ENCODE measurements around the gene LRRC41.

The LRRC41 gene

DNA sequence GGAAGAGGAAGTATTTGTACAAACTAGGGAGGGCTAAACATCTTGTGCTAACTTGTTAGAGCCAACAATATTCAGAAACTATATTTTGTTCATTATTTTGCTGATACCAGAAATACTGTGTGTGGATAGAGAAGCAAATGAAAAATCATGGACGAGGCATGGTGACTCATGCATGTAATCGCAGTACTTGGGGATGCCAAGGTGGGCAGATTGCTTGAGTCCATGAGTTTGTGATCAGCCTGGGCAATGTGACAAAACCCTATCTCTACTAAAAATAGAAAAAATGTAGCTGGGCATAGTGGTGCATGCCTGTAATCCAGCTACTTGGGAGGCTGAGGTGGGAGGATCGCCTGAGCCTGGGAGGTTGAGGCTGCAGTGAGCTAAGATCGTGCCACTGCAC is 13.4 kb downstream of the LRRC41 start:
- no peak for DNase-seq (ENCODE audit: low read depth)
- H3K4me3 ChIP-seq (ENCODE audit: low read depth, low read length): no peak overlapping the region

DNA sequence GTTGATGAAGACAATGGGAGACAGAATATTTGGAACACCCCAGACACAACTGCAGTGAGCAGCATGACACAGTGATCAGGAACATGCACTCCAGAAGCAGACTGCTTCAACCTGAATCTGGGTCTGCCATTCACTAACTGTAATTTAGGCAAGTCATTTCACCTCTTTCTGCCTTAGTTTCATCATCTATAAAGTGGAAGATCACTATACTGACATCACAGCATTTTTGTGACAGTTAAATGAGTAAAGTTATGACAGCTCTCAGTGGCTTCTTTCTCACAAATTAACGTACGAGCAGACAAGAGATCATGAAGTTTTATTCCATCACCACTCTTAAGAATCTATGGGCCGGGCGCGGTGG is 14.3 kb downstream of the LRRC41 start:
- no peak for DNase-seq (ENCODE audit: low read depth)
- no peak overlapping the region for H3K4me3 ChIP-seq (ENCODE audit: low read depth, low read length)

- no peak overlapping the region for H3K4me3 ChIP-seq (ENCODE audit: low read depth, low read length)
- DNase-seq (ENCODE audit: low read depth): no peak
Observed at GRCh38 chr1:46288485-46289133, 14.8 kb downstream of the LRRC41 start.

GRCh38 chr1:46285730-46286477 is 17.5 kb downstream of the LRRC41 start:
- DNase-seq (ENCODE audit: low read depth): peak; percentile 38
- H3K4me3 ChIP-seq (ENCODE audit: low read depth, low read length): no peak overlapping the region

DNA sequence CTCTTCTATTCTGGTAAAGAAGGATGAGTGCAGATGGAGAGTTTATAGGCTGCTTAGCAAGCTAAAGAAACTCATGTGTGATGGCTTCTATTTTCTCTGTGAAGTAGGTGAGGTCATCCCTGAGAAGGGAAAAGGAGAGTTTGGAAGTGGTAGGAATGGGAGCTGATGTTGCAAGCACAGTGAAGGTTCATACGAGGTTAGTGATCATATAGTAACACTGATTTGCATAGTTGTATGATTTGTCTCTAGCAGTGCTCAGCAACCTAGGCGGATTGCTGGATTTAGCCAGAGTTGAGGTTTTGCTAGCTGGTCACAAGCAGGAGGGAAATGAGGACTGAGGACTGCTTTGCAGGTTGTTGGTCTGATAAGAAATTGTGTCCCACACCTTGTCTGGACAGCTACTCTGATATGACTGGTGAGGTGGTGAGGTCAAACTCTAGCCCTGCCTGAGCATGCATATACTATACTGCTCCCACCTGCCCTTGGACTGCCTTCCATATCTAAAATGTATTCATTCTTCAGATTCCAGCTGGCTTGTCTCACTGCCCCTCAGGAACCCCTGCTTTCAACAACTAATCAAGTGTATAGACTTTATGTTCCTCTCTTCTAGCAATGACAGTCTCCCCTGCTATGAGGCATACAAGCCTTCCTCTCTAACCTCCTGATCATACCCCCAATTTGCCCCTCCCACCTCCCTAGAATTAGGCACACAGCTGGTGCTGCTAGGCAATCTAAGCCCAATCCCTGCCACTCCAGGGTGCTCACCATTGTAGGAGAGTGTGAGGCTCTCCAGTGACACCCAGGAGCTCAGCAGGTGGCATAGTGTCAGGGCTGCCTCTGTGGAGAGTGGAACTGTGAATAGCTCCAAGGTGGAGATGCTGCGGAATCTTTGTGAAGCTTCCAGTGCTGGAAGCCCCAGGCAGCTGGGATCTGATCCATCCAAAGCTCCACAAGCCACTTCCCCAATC is 18.5 kb downstream of the LRRC41 start:
- DNase-seq (ENCODE audit: low read depth): no peak
- no peak overlapping the region for H3K4me3 ChIP-seq (ENCODE audit: low read depth, low read length)

DNA sequence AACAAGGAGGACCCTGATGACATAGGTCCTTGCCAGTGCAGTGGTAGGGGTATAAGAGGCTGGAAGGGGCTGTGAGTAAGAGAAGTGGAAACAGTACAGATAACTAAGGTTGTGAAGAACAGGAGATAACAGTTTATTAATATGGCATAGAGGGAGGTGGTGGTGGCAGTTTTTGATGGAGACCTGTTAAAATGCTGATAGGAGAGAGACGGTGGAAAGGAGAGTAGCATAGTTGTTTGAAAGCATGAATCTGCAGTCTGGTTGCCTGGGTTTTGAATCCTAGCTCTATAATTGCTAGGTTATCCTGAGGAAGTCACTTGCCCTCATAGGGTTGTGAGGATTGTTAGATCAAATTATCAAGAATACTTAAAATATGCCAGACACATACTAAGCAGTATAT is 19.4 kb downstream of the LRRC41 start:
- no peak for DNase-seq (ENCODE audit: low read depth)
- no peak overlapping the region for H3K4me3 ChIP-seq (ENCODE audit: low read depth, low read length)

DNA sequence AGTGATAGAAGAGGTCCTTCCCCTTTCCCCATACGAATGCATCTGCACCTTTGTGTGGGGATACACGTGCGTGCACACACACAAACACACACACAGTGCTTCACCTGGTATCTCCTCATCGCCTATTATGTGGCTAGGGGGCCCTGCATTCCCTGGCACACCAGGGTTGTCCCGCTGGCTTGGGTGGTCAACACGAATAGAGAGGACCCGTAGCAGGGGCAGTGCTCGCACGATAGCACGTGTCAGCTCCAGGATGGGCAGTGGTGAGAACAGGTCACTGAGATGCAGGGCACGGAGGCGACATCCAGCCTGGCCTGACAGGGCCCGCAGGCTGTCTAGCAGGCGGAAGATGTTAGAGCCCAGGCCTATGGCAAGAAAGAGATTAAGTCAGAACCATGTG is 22.4 kb downstream of the LRRC41 start:
- H3K4me3 ChIP-seq (ENCODE audit: low read depth, low read length): no peak overlapping the region
- DNase-seq (ENCODE audit: low read depth): no peak

GRCh38 chr1:46280092-46280491 is 23.3 kb downstream of the LRRC41 start:
- no peak overlapping the region for H3K4me3 ChIP-seq (ENCODE audit: low read depth, low read length)
- no peak for DNase-seq (ENCODE audit: low read depth)

- H3K4me3 ChIP-seq (ENCODE audit: low read depth, low read length): no peak overlapping the region
- DNase-seq (ENCODE audit: low read depth): no peak
Observed at GRCh38 chr1:46278807-46279206, 24.6 kb downstream of the LRRC41 start.

DNA sequence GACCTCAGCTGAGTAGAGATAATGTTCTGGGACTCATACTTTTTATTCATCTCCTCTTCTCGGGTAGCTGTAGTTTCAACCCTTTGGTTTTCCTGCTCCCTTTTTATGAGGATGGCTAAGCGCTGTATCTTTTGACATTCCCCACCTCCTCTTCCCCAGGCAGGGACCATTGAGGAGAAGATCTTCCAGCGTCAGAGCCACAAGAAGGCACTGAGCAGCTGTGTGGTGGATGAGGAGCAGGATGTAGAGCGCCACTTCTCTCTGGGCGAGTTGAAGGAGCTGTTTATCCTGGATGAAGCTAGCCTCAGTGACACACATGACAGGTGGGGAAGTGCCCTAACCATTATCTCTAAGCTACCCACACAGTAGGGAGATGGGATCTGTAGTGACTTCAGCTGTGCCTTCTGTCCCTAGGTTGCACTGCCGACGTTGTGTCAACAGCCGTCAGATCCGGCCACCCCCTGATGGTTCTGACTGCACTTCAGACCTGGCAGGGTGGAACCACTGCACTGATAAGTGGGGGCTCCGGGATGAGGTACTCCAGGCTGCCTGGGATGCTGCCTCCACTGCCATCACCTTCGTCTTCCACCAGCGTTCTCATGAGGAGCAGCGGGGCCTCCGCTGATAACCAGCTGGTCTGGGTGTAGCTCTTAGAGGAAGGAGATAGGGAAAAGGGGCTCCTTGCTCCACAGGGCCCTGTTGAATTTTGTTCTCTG is 25.6 kb downstream of the LRRC41 start:
- DNase-seq (ENCODE audit: low read depth): no peak
- H3K4me3 ChIP-seq (ENCODE audit: low read depth, low read length): no peak overlapping the region

DNA sequence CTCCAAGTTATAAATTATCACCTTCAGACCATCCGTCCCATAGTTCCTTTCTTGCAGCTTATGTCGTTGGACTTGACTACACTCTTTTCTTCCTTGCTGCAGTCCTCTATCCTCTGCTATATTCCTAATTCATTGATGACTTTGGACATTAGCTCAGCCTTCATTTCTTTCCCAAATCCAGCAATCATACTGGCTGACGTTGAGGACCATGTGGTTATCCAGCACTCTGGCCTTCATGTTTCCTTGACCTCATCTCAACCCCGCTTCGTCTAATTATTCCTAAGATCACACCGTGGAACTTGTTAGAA is 28.4 kb downstream of the LRRC41 start:
- no peak for DNase-seq (ENCODE audit: low read depth)
- H3K4me3 ChIP-seq (ENCODE audit: low read depth, low read length): no peak overlapping the region

DNA sequence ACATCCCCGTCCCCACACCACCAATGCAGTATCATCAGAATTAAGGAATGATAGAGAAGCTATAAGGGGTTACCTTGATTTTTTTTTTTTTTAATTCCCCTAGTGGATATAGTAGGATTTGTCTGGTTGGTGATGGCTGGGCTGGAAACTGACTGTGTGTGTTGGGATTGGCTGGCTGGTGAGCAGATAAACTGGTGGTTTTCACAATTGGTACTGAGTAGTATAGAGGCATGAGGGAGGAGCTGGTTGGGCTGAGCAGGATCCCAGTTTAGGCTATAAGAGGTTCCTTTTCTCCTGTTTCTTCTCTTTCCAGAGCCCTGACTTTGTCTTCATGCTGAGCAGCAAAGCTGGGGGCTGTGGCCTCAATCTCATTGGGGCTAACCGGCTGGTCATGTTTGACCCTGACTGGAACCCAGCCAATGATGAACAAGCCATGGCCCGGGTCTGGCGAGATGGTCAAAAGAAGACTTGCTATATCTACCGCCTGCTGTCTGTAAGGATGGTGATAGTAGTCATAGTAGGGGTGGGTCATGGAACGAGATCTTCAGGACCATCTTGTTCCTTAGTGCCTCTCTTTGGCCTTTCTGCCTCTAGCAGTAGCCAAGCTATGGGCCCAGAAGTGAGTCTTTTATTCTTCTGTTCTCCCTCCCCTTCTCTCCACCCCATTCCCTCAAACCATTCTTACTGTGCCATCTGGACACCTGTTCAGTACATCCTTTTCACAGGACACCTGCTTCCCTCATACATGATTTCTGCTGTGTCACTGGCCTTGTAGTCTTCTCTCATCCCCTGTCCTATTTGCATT is 29.0 kb downstream of the LRRC41 start:
- H3K4me3 ChIP-seq (ENCODE audit: low read depth, low read length): no peak overlapping the region
- no peak for DNase-seq (ENCODE audit: low read depth)

DNA sequence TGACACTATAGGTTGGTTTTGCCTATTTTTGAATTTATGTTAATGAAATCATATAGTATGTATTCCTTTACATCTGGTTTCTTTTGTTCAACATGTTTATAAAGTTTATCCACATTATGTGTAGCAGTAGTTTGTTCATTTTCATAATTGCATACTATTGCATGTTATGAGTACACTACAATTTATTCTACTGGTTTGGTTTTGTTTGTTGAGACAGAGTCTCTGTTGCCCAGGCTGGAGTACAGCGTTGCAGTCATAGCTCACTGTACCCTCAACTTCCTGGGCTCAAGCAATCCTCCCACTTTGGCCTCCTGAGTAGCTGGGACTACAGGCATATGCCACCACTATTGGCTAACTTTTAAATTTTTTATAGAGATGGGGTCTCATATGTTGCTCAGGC is 34.8 kb downstream of the LRRC41 start:
- H3K4me3 ChIP-seq (ENCODE audit: low read depth, low read length): no peak overlapping the region
- DNase-seq (ENCODE audit: low read depth): no peak

- no peak for DNase-seq (ENCODE audit: low read depth)
- H3K4me3 ChIP-seq (ENCODE audit: low read depth, low read length): no peak overlapping the region
Observed at GRCh38 chr1:46263146-46263545, 40.3 kb downstream of the LRRC41 start.

DNA sequence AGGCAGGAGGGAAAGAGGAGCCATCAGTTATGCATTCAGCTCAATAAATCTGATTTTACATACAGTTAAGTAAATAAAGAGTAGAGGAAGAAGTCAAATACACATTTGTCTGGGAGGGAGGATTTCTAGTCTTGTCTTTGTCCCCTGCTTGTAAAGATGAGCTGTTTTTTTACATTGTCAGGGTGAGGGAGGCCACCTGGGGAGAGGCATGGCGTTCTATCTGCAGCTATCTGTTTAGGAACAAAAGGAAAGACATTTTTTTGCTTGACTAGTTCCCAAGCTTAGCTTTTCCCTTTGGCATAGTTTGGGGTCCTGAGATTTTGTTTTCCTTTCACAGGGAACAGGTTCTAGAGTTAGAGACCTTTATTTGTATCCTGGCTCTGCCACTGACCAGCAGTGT is 40.9 kb downstream of the LRRC41 start:
- no peak overlapping the region for H3K4me3 ChIP-seq (ENCODE audit: low read depth, low read length)
- no peak for DNase-seq (ENCODE audit: low read depth)

DNA sequence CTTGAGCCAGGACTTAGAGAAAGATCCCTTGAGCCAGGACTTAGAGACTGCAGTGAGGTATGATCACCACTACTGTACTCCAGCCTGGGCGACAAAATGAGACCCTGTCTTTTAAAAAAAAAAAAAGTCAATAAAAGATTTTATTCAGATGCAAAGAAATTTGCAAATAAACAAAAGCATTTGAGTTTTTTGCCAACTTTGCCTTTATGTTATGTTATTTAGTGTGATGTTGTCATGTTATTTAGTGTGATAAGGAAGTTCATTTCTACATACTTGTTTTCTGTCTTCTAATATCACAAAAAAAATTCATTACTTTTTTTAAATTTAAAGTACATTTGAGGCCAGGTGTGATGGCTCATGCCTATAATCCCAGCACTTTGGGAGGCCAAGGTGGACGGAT is 46.9 kb downstream of the LRRC41 start:
- no peak for DNase-seq (ENCODE audit: low read depth)
- no peak overlapping the region for H3K4me3 ChIP-seq (ENCODE audit: low read depth, low read length)

DNA sequence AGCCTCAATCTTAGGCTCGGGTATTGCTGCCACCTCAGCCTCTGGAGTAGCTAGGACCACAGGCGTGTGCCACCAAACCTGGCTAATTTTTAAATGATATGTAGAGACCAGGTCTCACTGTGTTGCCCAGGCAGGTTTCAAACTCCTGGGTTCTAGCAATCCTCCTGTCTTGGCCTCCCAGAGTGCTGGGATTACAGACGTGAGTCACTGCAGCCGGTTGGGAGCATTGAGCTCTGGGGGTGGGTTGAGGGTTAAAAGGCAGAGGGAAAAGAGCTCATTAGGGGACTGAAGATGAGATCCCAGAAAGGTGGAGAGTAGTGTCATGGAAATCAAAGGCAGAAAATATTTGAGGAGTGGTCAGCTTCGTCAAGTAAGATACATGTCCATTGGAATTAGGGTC is 48.7 kb downstream of the LRRC41 start:
- no peak overlapping the region for H3K4me3 ChIP-seq (ENCODE audit: low read depth, low read length)
- DNase-seq (ENCODE audit: low read depth): no peak

DNA sequence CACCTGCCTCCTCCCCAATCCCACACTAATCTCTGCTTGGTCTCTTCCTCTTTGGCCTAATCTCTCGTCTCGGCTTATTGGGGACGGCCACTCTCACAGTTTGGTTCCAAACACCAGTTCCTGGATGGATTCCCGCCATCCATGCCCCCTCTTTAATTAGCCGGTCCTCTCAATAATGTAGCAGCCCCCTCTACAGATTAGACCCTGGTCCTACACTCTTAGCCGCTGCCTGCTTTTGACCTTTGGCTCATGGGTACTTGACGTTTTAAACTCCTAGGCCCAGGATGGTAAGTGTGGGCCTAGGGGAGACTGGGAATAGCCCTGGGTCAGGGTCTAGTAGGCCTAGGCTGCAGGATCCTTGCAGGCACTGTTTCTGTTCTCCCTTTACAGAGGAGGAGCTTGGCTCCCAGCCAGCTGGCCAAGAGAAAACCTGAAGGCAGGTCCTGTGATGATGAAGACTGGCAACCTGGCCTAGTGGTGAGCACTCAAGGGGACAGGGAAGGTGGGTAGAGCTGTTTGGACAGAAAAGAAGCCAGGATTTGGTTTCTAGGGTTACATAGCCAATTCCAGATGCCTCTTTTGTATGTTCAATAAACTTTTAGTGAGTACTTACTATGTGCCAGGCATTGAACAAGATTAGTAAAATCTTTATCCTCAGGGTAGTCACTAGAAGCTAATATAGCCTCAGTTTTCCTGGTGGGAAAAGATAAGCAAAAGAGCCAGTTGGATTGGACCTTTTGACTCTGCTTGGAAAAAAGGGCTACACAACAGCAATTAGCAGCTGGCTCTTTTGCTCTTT is 55.1 kb downstream of the LRRC41 start:
- DNase-seq (ENCODE audit: low read depth): no peak
- H3K4me3 ChIP-seq (ENCODE audit: low read depth, low read length): peak overlapping the region; percentile 57

Measured in skeletal muscle cell (primary cell).